HCT116 (cell line): Measurements from ENCODE around the gene NUP153. TPM values are rescaled to one million over a fixed set of nuclear protein-coding genes. Genes with fewer than 3 reads are reported as not detected.

Source experiments
- ATAC-seq: fragments of 200-7000 bp; cut with Tn5 transposase; 2 replicates; pipeline ENCODE4 v1.9.1; 2020; ENCODE audit warnings: mild to moderate bottlenecking, moderate library complexity
- BruUV-seq: library from RNA; stranded (reverse); fragments of 400-500 nt; replicated peaks from 2 replicates; lab custom pipeline; 2021; lab: Mats Ljungman, UMichigan
- CTCF ChIA-PET: fragments of 300-600 bp; sonication (Branson Sonifier 250); formaldehyde crosslinking; loops from one replicate; lab custom pipeline; 2021; ENCODE audit warnings: antibody characterized with exemption; lab: Charles Lee
- POLR2A ChIA-PET: fragments of 300-600, 350-600 bp; sonication (Branson Sonifier 250); formaldehyde crosslinking; loops from one replicate; lab custom pipeline; 2021; ENCODE audit warnings: antibody characterized with exemption; lab: Charles Lee
- RAD21 ChIA-PET, 2 experiments: fragments of 300-600 bp; sonication (Branson Sonifier 250); formaldehyde crosslinking; loops; one replicate each; lab custom pipeline; 2023; ENCODE audit warnings: low total read pairs in 2 of 2; ENCODE audit not compliant: uncharacterized antibody in 2 of 2, unreplicated experiment in 2 of 2, low non-redundant PET in 1 of 2; lab: Charles Lee
- DNase-seq: peaks from one replicate; pipeline ENCODE4 v3.0.0-alpha.2; 2010; ENCODE audit warnings: low read depth, low spot score
- H2AFZ ChIP-seq: fragments of 200-600 bp; shearing (Covaris generic), sonication (generic); 2 replicates; pipeline ENCODE4 v1.6.1; 2017; ENCODE audit warnings: low read depth, mixed run types, mixed read lengths, antibody characterized with exemption, low read length; ENCODE audit not compliant: poor library complexity, severe bottlenecking
- H3K27ac ChIP-seq: 2 replicates; pipeline ENCODE4 v1.5.1; 2012; ENCODE audit warnings: low read depth, low read length
- H3K27me3 ChIP-seq: fragments of 200-600 bp; sonication (generic); 2 replicates; pipeline ENCODE4 v1.6.1; 2016; ENCODE audit warnings: mixed run types, low read length, mixed read lengths; ENCODE audit not compliant: insufficient read depth
- H3K36me3 ChIP-seq, 2 experiments: fragments of 200-500 bp in 1 of 2; fragments of 200-600 bp in 1 of 2; sonication (Bioruptor generic) in 1 of 2; sonication (generic) in 1 of 2; 2 replicates each; pipeline versions ENCODE4 v1.5.1 to v1.6.1; 2014 to 2016; ENCODE audit warnings: low read length in 2 of 2, inconsistent platforms in 1 of 2, mixed read lengths in 1 of 2, mixed run types in 1 of 2; ENCODE audit not compliant: insufficient read depth in 2 of 2, control insufficient read depth in 1 of 2
- H3K4me1 ChIP-seq, 2 experiments: fragments of 200-600 bp in 1 of 2; sonication (generic) in 1 of 2; 2 replicates each; pipeline versions ENCODE4 v1.5.1 to v1.6.1; 2012 to 2017; ENCODE audit warnings: low read length in 2 of 2, inconsistent platforms in 1 of 2, mild to moderate bottlenecking in 1 of 2, mixed read lengths in 1 of 2, mixed run types in 1 of 2, moderate library complexity in 1 of 2; ENCODE audit not compliant: insufficient read depth in 2 of 2, control insufficient read depth in 1 of 2
- H3K4me2 ChIP-seq: fragments of 200-600 bp; sonication (generic); 2 replicates; pipeline ENCODE4 v1.6.1; 2017; ENCODE audit warnings: mixed run types, low read length, mixed read lengths
- H3K4me3 ChIP-seq, 2 experiments: fragments of 200-600 bp in 1 of 2; sonication (generic) in 1 of 2; replicated peaks in 1 of 2; 2 replicates each; pipeline ENCODE4 v1.5.1; 2011 to 2016; ENCODE audit warnings: low read length in 2 of 2, control low read depth in 1 of 2, low read depth in 1 of 2, mild to moderate bottlenecking in 1 of 2, mixed read lengths in 1 of 2, mixed run types in 1 of 2
- H3K79me2 ChIP-seq: fragments of 200-600 bp; sonication (generic); 2 replicates; pipeline ENCODE4 v1.6.1; 2017; ENCODE audit warnings: mild to moderate bottlenecking, mixed run types, low read length, moderate library complexity, mixed read lengths; ENCODE audit not compliant: insufficient read depth
- H3K9ac ChIP-seq: fragments of 200-600 bp; sonication (generic); 2 replicates; pipeline ENCODE4 v1.6.1; 2016; ENCODE audit warnings: low read length, mixed read lengths
- H3K9me2 ChIP-seq: fragments of 200-600 bp; sonication (generic), shearing (Covaris generic); 2 replicates; pipeline ENCODE4 v1.6.1; 2017; ENCODE audit warnings: mixed run types, mild to moderate bottlenecking, moderate library complexity; ENCODE audit not compliant: insufficient read depth
- H3K9me3 ChIP-seq, 2 experiments: fragments of 200-500 bp in 1 of 2; fragments of 200-600 bp in 1 of 2; sonication (Bioruptor generic) in 1 of 2; sonication (generic) in 1 of 2; 2 replicates each; pipeline ENCODE4 v1.6.1; 2014 to 2017; ENCODE audit warnings: low read length in 2 of 2, mixed read lengths in 2 of 2, inconsistent platforms in 1 of 2, low read depth in 1 of 2, mild to moderate bottlenecking in 1 of 2, mixed run types in 1 of 2, moderate library complexity in 1 of 2; ENCODE audit not compliant: control insufficient read depth in 1 of 2, insufficient read depth in 1 of 2
- H4K20me1 ChIP-seq: fragments of 200-600 bp; sonication (generic), shearing (Covaris generic); 2 replicates; pipeline ENCODE4 v1.6.1; 2017; ENCODE audit warnings: mixed run types, mild to moderate bottlenecking, moderate library complexity; ENCODE audit not compliant: insufficient read depth
- ATF3 ChIP-seq: IDR thresholded peaks from 2 replicates; pipeline ENCODE4 v1.6.1; 2012
- CTCF ChIP-seq, 3 experiments: fragments of 200-600 bp in 1 of 3; sonication (generic) in 1 of 3; IDR thresholded peaks in 2 of 3; conservative IDR thresholded peaks in 1 of 3; 2 replicates each; pipeline ENCODE4 v1.5.1; 2012 to 2017; ENCODE audit warnings: low read depth in 2 of 3, low read length in 2 of 3, antibody characterized with exemption in 1 of 3, borderline replicate concordance in 1 of 3, control low read depth in 1 of 3, mild to moderate bottlenecking in 1 of 3, mixed read lengths in 1 of 3, mixed run types in 1 of 3, moderate library complexity in 1 of 3; ENCODE audit not compliant: insufficient read depth in 1 of 3
- EGR1 ChIP-seq: IDR thresholded peaks from 2 replicates; pipeline ENCODE4 v1.6.1; 2012; ENCODE audit warnings: low read depth
- ELF1 ChIP-seq: IDR thresholded peaks from 2 replicates; pipeline ENCODE4 v1.6.1; 2012; ENCODE audit warnings: low read depth, borderline replicate concordance
- EZH2 ChIP-seq: fragments of 200-600 bp; sonication (generic); IDR thresholded peaks from 2 replicates; pipeline ENCODE4 v1.6.1; 2017; ENCODE audit warnings: antibody characterized with exemption, mixed run types
- EZH2phosphoT487 ChIP-seq: fragments of 200-600 bp; IDR thresholded peaks from 2 replicates; pipeline ENCODE4 v1.6.1; 2018; ENCODE audit warnings: antibody characterized with exemption, borderline replicate concordance
- JUND ChIP-seq: IDR thresholded peaks from 2 replicates; pipeline ENCODE4 v1.6.1; 2012
- MAX ChIP-seq: IDR thresholded peaks from 2 replicates; pipeline ENCODE4 v1.6.1; 2012
- POLR2A ChIP-seq: IDR thresholded peaks from 2 replicates; pipeline ENCODE4 v1.7.0; 2011; ENCODE audit warnings: borderline replicate concordance; ENCODE audit not compliant: insufficient read depth, insufficient read length; ENCODE audit errors: extremely low read depth
- POLR2AphosphoS5 ChIP-seq: IDR thresholded peaks from 2 replicates; pipeline ENCODE4 v1.6.1; 2011; ENCODE audit warnings: mild to moderate bottlenecking, low read depth, low read length, moderate library complexity
- RAD21 ChIP-seq: IDR thresholded peaks from 2 replicates; pipeline ENCODE4 v1.6.1; 2012; ENCODE audit warnings: low read depth, mild to moderate bottlenecking
- SP1 ChIP-seq: IDR thresholded peaks from 2 replicates; pipeline ENCODE4 v1.6.1; 2012; ENCODE audit warnings: low read depth
- intact Hi-C: fragments of 100-400 bp; cut with micrococcal nuclease; formaldehyde crosslinking; loops from 2 replicates; pipeline ENCODE4 v1.10.0; 2022
- total RNA-seq: library from RNA; stranded (reverse); gene quantifications from one replicate; pipeline ENCODE4 v1.2.1, GENCODE V29; 2021; ENCODE audit not compliant: unreplicated experiment

NUP153 gene
- total RNA-seq, 1 experiment from 2014 or later, result 51.6 TPM

GRCh38 chr6:17714879-17715851 lies 8.4 kb upstream of the NUP153 start (continued):
- TF ChIP-seq ATF3 (no peak), SP1 (peak; percentile 73)

GRCh38 chr6:17714177-17714576 lies 7.5 kb upstream of the NUP153 start:
- CTCF ChIA-PET, result interaction anchor here (1.5 kb wide), 1 partner anchor 90 kb away, joined by 3 read pairs; no protein-coding TSS in a partner anchor
- intact Hi-C loops, result no loop called here

More at GRCh38 chr6:17714177-17714576, 7.5 kb upstream of the NUP153 start:
- H3K36me3 ChIP-seq, result no peaks in the 10 kb centered on the region
- H3K4me2 ChIP-seq, result peak overlapping the region; percentile 77; the same call in 1 of the 2 replicates
- H3K9ac ChIP-seq, result no peak overlapping the region
- BruUV-seq, result no TSS peak
- no peak for DNase-seq
- no peak overlapping the region for H3K4me3 ChIP-seq
- TF ChIP-seq RAD21, result no peak
- TF ChIP-seq CTCF (IDR thresholded peaks at IDR 0.05 in 2 of 3, conservative IDR thresholded peaks at IDR 0.05 in 1 of 3; ENCODE audit: borderline replicate concordance in 1 of 3, insufficient read depth in 1 of 3, low read depth in 2 of 3, low read length in 2 of 3), result no peak
- no peak for TF ChIP-seq EZH2
- no peak for TF ChIP-seq JUND
- no peak for TF ChIP-seq ELF1
- no peak for TF ChIP-seq ATF3
- no peak for TF ChIP-seq EGR1
- TF ChIP-seq POLR2AphosphoS5, result no peak
- no peak for TF ChIP-seq POLR2A
- no peak for TF ChIP-seq EZH2phosphoT487
- TF ChIP-seq MAX, result no peak
- no peaks in the 10 kb centered on the region for H3K27me3 ChIP-seq
- peak overlapping the region; percentile 48; the same call in 1 of the 2 replicates for H3K27ac ChIP-seq
- ChIA-PET RAD21 (no interaction called here), POLR2A (interaction anchor here (1.3 to 2.3 kb wide), 3 partner anchors 8 to 114 kb away, joined by 3 to 5 read pairs (median 3); partner anchors contain the start of genes FAM8A1 and NUP153)
- H3K9me3 ChIP-seq, result no peaks in the 10 kb centered on the region
- ATAC-seq, result no peak
- H2AFZ ChIP-seq, result peak overlapping the region; percentile 100
- no peaks in the 10 kb centered on the region for H3K79me2 ChIP-seq
- no peaks in the 10 kb centered on the region for H4K20me1 ChIP-seq
- no peaks in the 10 kb centered on the region for H3K9me2 ChIP-seq
- peaks cover 16 to 25% of the 10 kb centered on the region in 2 experiments for H3K4me1 ChIP-seq
